CD14-positive monocyte (primary cell): ENCODE measurements around the gene POU5F2. TPM values are rescaled to one million over a fixed set of nuclear protein-coding genes. Genes with fewer than 3 reads are reported as not detected.

Source experiments
- DNase-seq, 3 donors: peaks; one replicate each; pipeline ENCODE4 v3.0.0-alpha.2; 2011 to 2022
- H2AFZ ChIP-seq: 2 replicates; pipeline ENCODE4 v1.6.0; 2012; ENCODE audit warnings: mild to moderate bottlenecking, low read depth, low read length, inconsistent platforms; ENCODE audit not compliant: insufficient read depth, poor library complexity, severe bottlenecking
- H3K27ac ChIP-seq, 2 donors: 1 replicate in 1 of 2; 2 replicates in 1 of 2; pipeline ENCODE4 v1.5.1; 2012 to 2013; ENCODE audit warnings: low read length in 2 of 2, control low read depth in 1 of 2, inconsistent platforms in 1 of 2, low read depth in 1 of 2, mild to moderate bottlenecking in 1 of 2
- H3K27me3 ChIP-seq, 2 donors: one replicate each; pipeline versions ENCODE4 v1.6.0 to v1.6.1; 2011 to 2013; ENCODE audit warnings: low read length in 2 of 2; ENCODE audit not compliant: control insufficient read depth in 2 of 2, insufficient read depth in 2 of 2
- H3K36me3 ChIP-seq, 2 donors: replicated peaks in 1 of 2; 1 replicate in 1 of 2; 2 replicates in 1 of 2; pipeline versions ENCODE4 v1.5.1 to v1.6.1; 2012 to 2013; ENCODE audit warnings: low read length in 2 of 2, control low read depth in 1 of 2, inconsistent platforms in 1 of 2, mild to moderate bottlenecking in 1 of 2; ENCODE audit not compliant: insufficient read depth in 2 of 2, control insufficient read depth in 1 of 2
- H3K4me1 ChIP-seq, 2 donors: 1 replicate in 1 of 2; 2 replicates in 1 of 2; pipeline versions ENCODE4 v1.5.1 to v1.6.1; 2012 to 2013; ENCODE audit warnings: low read length in 2 of 2, control low read depth in 1 of 2, inconsistent platforms in 1 of 2, mild to moderate bottlenecking in 1 of 2, moderate library complexity in 1 of 2; ENCODE audit not compliant: insufficient read depth in 2 of 2, control insufficient read depth in 1 of 2
- H3K4me2 ChIP-seq: replicated peaks from 2 replicates; pipeline ENCODE3; 2012; ENCODE audit warnings: low read length, moderate library complexity, mild to moderate bottlenecking; ENCODE audit not compliant: poor library complexity, severe bottlenecking; ENCODE audit errors: extremely low read depth
- H3K4me3 ChIP-seq, 3 experiments: fragments of 200-600 bp in 1 of 3; sonication (generic) in 1 of 3; replicated peaks in 1 of 3; 1 replicate in 2 of 3; 2 replicates in 1 of 3; pipeline ENCODE4 v1.5.1; 2011 to 2013; ENCODE audit warnings: low read length in 3 of 3, mild to moderate bottlenecking in 3 of 3, control low read depth in 2 of 3, low read depth in 2 of 3, inconsistent platforms in 1 of 3, moderate library complexity in 1 of 3
- H3K79me2 ChIP-seq: 2 replicates; pipeline ENCODE4 v1.6.0; 2012; ENCODE audit warnings: mild to moderate bottlenecking, control low read depth, inconsistent platforms, low read length, moderate library complexity; ENCODE audit not compliant: insufficient read depth
- H3K9ac ChIP-seq: 2 replicates; pipeline ENCODE4 v1.6.0; 2017; ENCODE audit warnings: low read length, mild to moderate bottlenecking; ENCODE audit not compliant: insufficient read depth, poor library complexity, severe bottlenecking
- H3K9me3 ChIP-seq, 2 donors: replicated peaks in 1 of 2; 1 replicate in 1 of 2; 2 replicates in 1 of 2; pipeline versions ENCODE4 v1.5.1 to v1.6.1; 2012 to 2013; ENCODE audit warnings: low read length in 2 of 2, control low read depth in 1 of 2; ENCODE audit not compliant: control insufficient read depth in 1 of 2, insufficient read depth in 1 of 2
- H4K20me1 ChIP-seq: 2 replicates; pipeline ENCODE4 v1.6.0; 2012; ENCODE audit warnings: mild to moderate bottlenecking, low read length, control low read depth, moderate library complexity; ENCODE audit not compliant: insufficient read depth
- H3K27ac Mint-ChIP-seq, 7 donors: one replicate each; pipeline ENCODE4 v1.8.0; 2020; ENCODE audit warnings: mild to moderate bottlenecking in 7 of 7, mixed read lengths in 7 of 7, moderate library complexity in 6 of 7, inconsistent platforms in 2 of 7
- H3K27me3 Mint-ChIP-seq, 3 donors: one replicate each; pipeline ENCODE4 v1.8.0; 2021 to 2022; ENCODE audit warnings: low read depth in 3 of 3, mild to moderate bottlenecking in 3 of 3, mixed read lengths in 3 of 3, moderate library complexity in 3 of 3, inconsistent platforms in 1 of 3
- H3K36me3 Mint-ChIP-seq, 2 donors: one replicate each; pipeline ENCODE4 v1.8.0; 2020; ENCODE audit warnings: mixed read lengths in 2 of 2, inconsistent platforms in 1 of 2, mild to moderate bottlenecking in 1 of 2
- H3K4me1 Mint-ChIP-seq: one replicate; pipeline ENCODE4 v1.8.0; 2020; ENCODE audit warnings: mild to moderate bottlenecking, mixed read lengths
- H3K4me3 Mint-ChIP-seq, 2 donors: one replicate each; pipeline ENCODE4 v1.8.0; 2020; ENCODE audit warnings: mild to moderate bottlenecking in 2 of 2, mixed read lengths in 2 of 2, moderate library complexity in 1 of 2
- H3K9me3 Mint-ChIP-seq, 7 donors: one replicate each; pipeline ENCODE4 v1.8.0; 2020 to 2022; ENCODE audit warnings: mixed read lengths in 7 of 7, mild to moderate bottlenecking in 6 of 7, moderate library complexity in 6 of 7, inconsistent platforms in 2 of 7
- CTCF ChIP-seq: fragments of 200-600 bp; IDR thresholded peaks from one replicate; pipeline ENCODE4 v1.8.0; 2022; ENCODE audit warnings: antibody characterized with exemption, mild to moderate bottlenecking
- WGBS: methylation state at CpG from one replicate; pipeline ENCODE4 v1.1.5; 2013; ENCODE audit warnings: missing lambda C conversion rate; ENCODE audit not compliant: insufficient coverage; 5-methylcytosine and 5-hydroxymethylcytosine counted together
- intact Hi-C, 2 donors: fragments of 100-400 bp; cut with micrococcal nuclease; formaldehyde crosslinking; loops; one replicate each; pipeline versions ENCODE4 v1.15.0 to v1.15.1; 2023
- polyA plus RNA-seq, 3 donors: library from polyadenylated mRNA; depleted of rRNA in 1 of 3; unstranded in 2 of 3; stranded (reverse) in 1 of 3; fragments of 300-500 nt in 2 of 3; fragments of >200 nt in 1 of 3; fragmentation: Illumina TruSeq in 2 of 3; gene quantifications; 1 replicate in 2 of 3; 2 replicates in 1 of 3; pipeline ENCODE4 v1.2.3, GENCODE V29; 2012 to 2021

The POU5F2 gene
- polyA plus RNA-seq, 3 donors, result 0.04 to 0.05 TPM; not detected in 1

GRCh38 chr5:93735378-93735777 is 6.0 kb downstream of the POU5F2 start:
- peaks cover 0 to 5% (median 1%) of the 10 kb centered on the region in 7 donors for H3K9me3 Mint-ChIP-seq
- Histone ChIP-seq H3K79me2 (no peaks in the 10 kb centered on the region), H3K27me3 (no peaks in the 10 kb centered on the region), H3K36me3 (no peaks in the 10 kb centered on the region), H3K9me3 (no peaks in the 10 kb centered on the region), H3K4me1 (peaks cover 0 to 3% of the 10 kb centered on the region in 2 donors), H3K27ac (no peak overlapping the region), H2AFZ (no peak overlapping the region), H3K4me3 (no peak overlapping the region), H3K9ac (no peak overlapping the region), H4K20me1 (no peaks in the 10 kb centered on the region), H3K4me2 (no peak overlapping the region)
- H3K36me3 Mint-ChIP-seq, result peaks cover 7 to 9% of the 10 kb centered on the region in 2 donors
- no peak overlapping the region for H3K4me3 Mint-ChIP-seq
- no peak for TF ChIP-seq CTCF
- H3K27ac Mint-ChIP-seq, result no peak overlapping the region
- no peak for DNase-seq
- WGBS, result no CpG with 5 or more reads among the region's 1 CpG
- intact Hi-C loops, result no loop called here
- peaks cover 16% of the 10 kb centered on the region for H3K4me1 Mint-ChIP-seq
- H3K27me3 Mint-ChIP-seq, result no peaks in the 10 kb centered on the region

- no peak for TF ChIP-seq CTCF
- H3K9ac ChIP-seq, result no peak overlapping the region
- no peaks in the 10 kb centered on the region for H3K79me2 ChIP-seq
- Mint-ChIP-seq H3K4me1 (peaks cover 16% of the 10 kb centered on the region), H3K27ac (no peak overlapping the region), H3K9me3 (no peaks in the 10 kb centered on the region), H3K27me3 (no peaks in the 10 kb centered on the region), H3K4me3 (no peak overlapping the region), H3K36me3 (no peaks in the 10 kb centered on the region)
- no peaks in the 10 kb centered on the region for H3K36me3 ChIP-seq
- no peak overlapping the region for H3K27ac ChIP-seq
- H3K4me1 ChIP-seq, result peaks cover 0 to 3% of the 10 kb centered on the region in 2 donors
- H3K4me3 ChIP-seq, result no peak overlapping the region
- no peak overlapping the region for H3K4me2 ChIP-seq
- no peaks in the 10 kb centered on the region for H4K20me1 ChIP-seq
- no CpG with 5 or more reads among the region's 3 CpGs for WGBS
- H3K9me3 ChIP-seq, result no peaks in the 10 kb centered on the region
- intact Hi-C loops, result no loop called here
- no peak overlapping the region for H2AFZ ChIP-seq
- H3K27me3 ChIP-seq, result no peaks in the 10 kb centered on the region
- no peak for DNase-seq
Observed at GRCh38 chr5:93731987-93732386, 9.4 kb downstream of the POU5F2 start.
